SK-N-DZ (cell line): ENCODE data around the gene BMPR1A.
A peak's percentile ranks its signal among the peaks of the same experiment; 100 is the strongest.

Source experiments
- DNase-seq: peaks from one replicate; pipeline ENCODE4 v3.0.0-alpha.2; 2015; ENCODE audit warnings: low spot score

The BMPR1A gene

GRCh38 chr10:86955501-86956194 is 199.2 kb downstream of the BMPR1A start:
- DNase-seq, result no peak

GRCh38 chr10:86956195-86956847 is 199.9 kb downstream of the BMPR1A start:
- peak; percentile 52 for DNase-seq

- DNase-seq, result peak; percentile 90
Measured at GRCh38 chr10:86956848-86957448, 200.5 kb downstream of the BMPR1A start.

GRCh38 chr10:86957471-86958115 is 201.2 kb downstream of the BMPR1A start, which contains the start of gene MMRN2:
Gene MMRN2 (minus strand): TSS chr10:86957615. CDS start chr10:86957541, 74 bp downstream.
- no peak for DNase-seq

GRCh38 chr10:86958116-86958900 is 201.9 kb downstream of the BMPR1A start, which contains the start of gene SNCG:
Gene SNCG (plus strand): TSS chr10:86958599. CDS start chr10:86958698, 99 bp downstream.
- peak; percentile 68 for DNase-seq

- no peak for DNase-seq
Measured at GRCh38 chr10:86958901-86959736, 202.7 kb downstream of the BMPR1A start.

GRCh38 chr10:86959737-86960002 is 203.3 kb downstream of the BMPR1A start:
- DNase-seq, result no peak

- peak; percentile 82 for DNase-seq
Measured at GRCh38 chr10:86960003-86960862, 203.8 kb downstream of the BMPR1A start.

- no peak for DNase-seq
Measured at GRCh38 chr10:86960863-86961434, 204.5 kb downstream of the BMPR1A start.

GRCh38 chr10:86961481-86962091 is 205.2 kb downstream of the BMPR1A start:
- DNase-seq, result no peak

- no peak for DNase-seq
Measured at GRCh38 chr10:86962136-86962980, 205.9 kb downstream of the BMPR1A start.

GRCh38 chr10:86962981-86963310 is 206.5 kb downstream of the BMPR1A start:
- no peak for DNase-seq

GRCh38 chr10:86963341-86963919 is 207.0 kb downstream of the BMPR1A start:
- no peak for DNase-seq

- no peak for DNase-seq
Measured at GRCh38 chr10:86964061-86964846, 207.8 kb downstream of the BMPR1A start.

GRCh38 chr10:86964847-86965190 is 208.4 kb downstream of the BMPR1A start:
- DNase-seq, result no peak

GRCh38 chr10:86965986-86966654 is 209.7 kb downstream of the BMPR1A start:
- DNase-seq, result no peak
